Prostate gland (tissue), 2 donors: ENCODE results near the gene TTLL12. TPM values are rescaled to one million over a fixed set of nuclear protein-coding genes. Genes with fewer than 3 reads are reported as not detected.

Source experiments
- DNase-seq: peaks from one replicate; pipeline ENCODE4 v3.0.0-alpha.2; 2019; ENCODE audit warnings: low spot score
- H3K27ac ChIP-seq, 2 donors: fragments of 200-600 bp; sonication (generic); 2 replicates each; pipeline ENCODE4 v1.5.1; 2017 to 2019
- H3K27me3 ChIP-seq: fragments of 200-600 bp; sonication (generic); replicated peaks from 2 replicates; pipeline ENCODE4 v1.5.1; 2019; ENCODE audit not compliant: insufficient read depth
- H3K36me3 ChIP-seq, 2 donors: fragments of 200-600 bp; sonication (generic); 1 replicate in 1 of 2; 2 replicates in 1 of 2; pipeline versions ENCODE4 v1.5.1 to v1.8.1; 2017 to 2019
- H3K4me1 ChIP-seq: fragments of 200-600 bp; sonication (generic); replicated peaks from 2 replicates; pipeline ENCODE4 v1.5.1; 2019
- H3K4me3 ChIP-seq, 2 donors: fragments of 200-600 bp; sonication (generic); 2 replicates each; pipeline ENCODE4 v1.5.1; 2017 to 2019
- H3K9me3 ChIP-seq: fragments of 200-600 bp; sonication (generic); 2 replicates; pipeline ENCODE4 v1.5.1; 2017
- POLR2A ChIP-seq: fragments of 450-650 bp; IDR thresholded peaks from one replicate; pipeline ENCODE4 v1.6.1; 2016; ENCODE audit warnings: antibody characterized with exemption, mild to moderate bottlenecking
- POLR2AphosphoS5 ChIP-seq: sonication (generic); formaldehyde crosslinking; IDR thresholded peaks from one replicate; pipeline ENCODE4 v1.6.1; 2017; ENCODE audit warnings: antibody characterized with exemption
- WGBS: methylation state at CpG from one replicate; pipeline ENCODE4 v1.1.5; 2018; 5-methylcytosine and 5-hydroxymethylcytosine counted together
- intact Hi-C: fragments of 100-400 bp; cut with DNase I; formaldehyde crosslinking; loops from one replicate; pipeline ENCODE4 v1.14.2; 2022
- total RNA-seq, 2 donors: library from RNA; depleted of rRNA; stranded (reverse); fragments of >200 nt; gene quantifications; one replicate each; pipeline ENCODE4 v1.1.0, GENCODE V29; 2016
- TF ChIP-seq, protein P1 (sequence below), 4 experiments: fragments of 200-600 bp in 2 of 4; fragments of 450-650 bp in 2 of 4; sonication (generic) in 2 of 4; IDR thresholded peaks; 1 replicate in 3 of 4; 2 replicates in 1 of 4; pipeline ENCODE4 v1.5.1; 2016 to 2019; ENCODE audit warnings: antibody characterized with exemption in 4 of 4, mild to moderate bottlenecking in 2 of 4, moderate library complexity in 2 of 4

Gene TTLL12
- total RNA-seq, 2 donors from 2014 or later = 62.5 to 118 TPM

GRCh38 chr22:43136801-43137200 is 50.1 kb downstream of the TTLL12 start:
- TF ChIP-seq, protein P1, sequence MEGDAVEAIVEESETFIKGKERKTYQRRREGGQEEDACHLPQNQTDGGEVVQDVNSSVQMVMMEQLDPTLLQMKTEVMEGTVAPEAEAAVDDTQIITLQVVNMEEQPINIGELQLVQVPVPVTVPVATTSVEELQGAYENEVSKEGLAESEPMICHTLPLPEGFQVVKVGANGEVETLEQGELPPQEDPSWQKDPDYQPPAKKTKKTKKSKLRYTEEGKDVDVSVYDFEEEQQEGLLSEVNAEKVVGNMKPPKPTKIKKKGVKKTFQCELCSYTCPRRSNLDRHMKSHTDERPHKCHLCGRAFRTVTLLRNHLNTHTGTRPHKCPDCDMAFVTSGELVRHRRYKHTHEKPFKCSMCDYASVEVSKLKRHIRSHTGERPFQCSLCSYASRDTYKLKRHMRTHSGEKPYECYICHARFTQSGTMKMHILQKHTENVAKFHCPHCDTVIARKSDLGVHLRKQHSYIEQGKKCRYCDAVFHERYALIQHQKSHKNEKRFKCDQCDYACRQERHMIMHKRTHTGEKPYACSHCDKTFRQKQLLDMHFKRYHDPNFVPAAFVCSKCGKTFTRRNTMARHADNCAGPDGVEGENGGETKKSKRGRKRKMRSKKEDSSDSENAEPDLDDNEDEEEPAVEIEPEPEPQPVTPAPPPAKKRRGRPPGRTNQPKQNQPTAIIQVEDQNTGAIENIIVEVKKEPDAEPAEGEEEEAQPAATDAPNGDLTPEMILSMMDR (IDR thresholded peaks at IDR 0.05) = no peak
- TF ChIP-seq POLR2A (no peak), POLR2AphosphoS5 (no peak)
- intact Hi-C loops = no loop called here
- Histone ChIP-seq H3K27me3 (no peaks in the 10 kb centered on the region), H3K4me1 (peaks cover 5% of the 10 kb centered on the region), H3K9me3 (no peaks in the 10 kb centered on the region), H3K27ac (no peak overlapping the region), H3K4me3 (no peak overlapping the region), H3K36me3 (peaks cover 0 to 8% of the 10 kb centered on the region in 2 donors)
- 79% methylated on average over 10 of the region's 10 CpGs for WGBS
- DNase-seq = no peak

- Histone ChIP-seq H3K27ac (no peak overlapping the region), H3K27me3 (no peaks in the 10 kb centered on the region), H3K9me3 (no peaks in the 10 kb centered on the region), H3K4me1 (no peaks in the 10 kb centered on the region), H3K36me3 (peaks cover 0 to 8% of the 10 kb centered on the region in 2 donors), H3K4me3 (no peak overlapping the region)
- TF ChIP-seq POLR2AphosphoS5 = no peak
- TF ChIP-seq POLR2A = no peak
- TF ChIP-seq, protein P1 (IDR thresholded peaks at IDR 0.05) = peak in 3 of 4 experiments; percentile 43 to 56 (median 52)
- intact Hi-C loops = no loop called here
- whole genome bisulfite sequencing = 54% methylated on average over 9 of the region's 9 CpGs
- DNase-seq = no peak
Observed at GRCh38 chr22:43136255-43136654, 50.7 kb downstream of the TTLL12 start.

DNA sequence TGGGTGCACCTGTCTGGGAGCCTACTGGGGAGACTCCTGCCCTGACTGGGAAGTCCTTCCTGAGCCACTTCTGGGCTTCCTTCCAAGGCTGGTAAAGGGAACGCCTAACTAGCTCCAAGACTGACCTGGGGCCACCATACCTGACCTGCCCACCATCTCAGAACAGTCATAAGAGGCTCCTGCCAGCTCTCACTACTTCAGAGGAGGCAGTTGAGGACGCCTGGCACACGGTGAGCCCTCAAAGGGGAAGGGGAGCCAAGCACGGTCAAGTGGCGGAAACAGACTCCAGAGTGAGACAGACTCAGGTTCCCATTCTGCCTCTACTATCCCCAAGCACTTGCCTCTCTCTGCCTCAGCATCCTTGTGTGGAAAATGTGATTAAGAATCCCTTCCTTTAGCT is 51.4 kb downstream of the TTLL12 start:
- H3K9me3 ChIP-seq = no peaks in the 10 kb centered on the region
- no peak for DNase-seq
- WGBS = 87% methylated on average over 5 of the region's 5 CpGs
- no peak overlapping the region for H3K4me3 ChIP-seq
- no peak overlapping the region for H3K27ac ChIP-seq
- peaks cover 0 to 8% of the 10 kb centered on the region in 2 donors for H3K36me3 ChIP-seq
- TF ChIP-seq, protein P1 (IDR thresholded peaks at IDR 0.05) = no peak
- no peak for TF ChIP-seq POLR2A
- intact Hi-C loops = no loop called here
- no peaks in the 10 kb centered on the region for H3K27me3 ChIP-seq
- H3K4me1 ChIP-seq = no peaks in the 10 kb centered on the region

GRCh38 chr22:43134553-43134952 is 52.4 kb downstream of the TTLL12 start:
- H3K27me3 ChIP-seq = no peaks in the 10 kb centered on the region
- DNase-seq = no peak
- H3K36me3 ChIP-seq = peaks cover 0 to 8% of the 10 kb centered on the region in 2 donors
- H3K27ac ChIP-seq = no peak overlapping the region
- WGBS = 97% methylated on average over 4 of the region's 4 CpGs
- intact Hi-C loops = no loop called here
- H3K4me3 ChIP-seq = no peak overlapping the region
- H3K9me3 ChIP-seq = no peaks in the 10 kb centered on the region
- no peak for TF ChIP-seq POLR2AphosphoS5
- TF ChIP-seq, protein P1 (IDR thresholded peaks at IDR 0.05) = no peak
- no peaks in the 10 kb centered on the region for H3K4me1 ChIP-seq

DNA sequence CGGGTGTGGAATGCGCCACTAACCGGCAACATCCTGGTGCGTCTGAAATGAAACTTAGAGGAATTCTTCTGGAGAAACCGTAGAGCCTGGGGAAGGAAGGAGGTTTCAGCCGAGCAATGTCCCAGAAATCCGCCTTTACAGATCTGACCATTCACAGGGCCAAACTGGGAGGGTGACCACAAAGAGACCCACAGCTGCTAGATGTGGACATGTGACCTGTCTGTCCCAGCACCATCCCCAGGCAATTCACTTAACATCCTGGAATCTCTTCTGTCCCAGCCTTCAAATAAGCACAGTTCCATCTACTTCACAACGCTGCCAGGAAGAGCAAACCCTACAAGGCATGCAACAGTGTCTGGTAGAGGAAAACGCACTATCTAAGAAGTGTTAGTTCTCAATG is 53.5 kb downstream of the TTLL12 start:
- 87% methylated on average over 9 of the region's 9 CpGs for WGBS
- H3K27me3 ChIP-seq = no peaks in the 10 kb centered on the region
- H3K4me1 ChIP-seq = no peaks in the 10 kb centered on the region
- TF ChIP-seq, protein P1 (IDR thresholded peaks at IDR 0.05) = no peak
- TF ChIP-seq POLR2AphosphoS5 (no peak), POLR2A (no peak)
- no peaks in the 10 kb centered on the region for H3K9me3 ChIP-seq
- peaks cover 0 to 3% of the 10 kb centered on the region in 2 donors for H3K36me3 ChIP-seq
- no peak for DNase-seq
- no peak overlapping the region for H3K27ac ChIP-seq
- no peak overlapping the region for H3K4me3 ChIP-seq
- intact Hi-C loops = no loop called here
